Omental fat pad (tissue), 4 donors: ENCODE measurements around the gene DRP2. TPM values are rescaled to one million over a fixed set of nuclear protein-coding genes. Genes with fewer than 3 reads are reported as not detected.
"Not testable (repeated sequence)": the region's sequence is repeated elsewhere in the genome, so short reads cannot be mapped to it uniquely, and the experiment has no call there.

Experiments
- ATAC-seq: fragments of 150-250 bp; one replicate; pipeline ENCODE4 v1.9.1; 2016; ENCODE audit warnings: mild to moderate bottlenecking, moderate library complexity; ENCODE audit not compliant: low FRiP score
- DNase-seq: peaks from one replicate; pipeline ENCODE4 v3.0.0-alpha.2; 2019; ENCODE audit warnings: low spot score
- CTCF ChIP-seq, 3 donors: fragments of 450-650 bp; IDR thresholded peaks; one replicate each; pipeline ENCODE4 v1.5.1; 2016 to 2017; ENCODE audit warnings: antibody characterized with exemption in 3 of 3, mild to moderate bottlenecking in 3 of 3, moderate library complexity in 2 of 3
- total RNA-seq, 4 donors: library from RNA; depleted of rRNA; stranded (reverse); fragments of >200 nt; gene quantifications; one replicate each; pipeline ENCODE4 v1.1.0, GENCODE V29; 2016

DRP2 gene
- total RNA-seq, 4 donors from 2014 or later = under 0.01 to 0.31 (median 0.14) TPM

GRCh38 chrX:101263766-101264165, 44.2 kb downstream of the DRP2 start:
- no peak for ATAC-seq
- TF ChIP-seq CTCF (IDR thresholded peaks at IDR 0.05) = no peak
- no peak for DNase-seq

GRCh38 chrX:101265869-101266428, 46.4 kb downstream of the DRP2 start:
- ATAC-seq = no peak
- DNase-seq = no peak
- no peak for TF ChIP-seq CTCF (IDR thresholded peaks at IDR 0.05)

GRCh38 chrX:101274198-101274597, 54.6 kb downstream of the DRP2 start:
- DNase-seq = no peak
- ATAC-seq = no peak
- no peak for TF ChIP-seq CTCF (IDR thresholded peaks at IDR 0.05)

- TF ChIP-seq CTCF (IDR thresholded peaks at IDR 0.05) = no peak
- no peak for ATAC-seq
- no peak for DNase-seq
These were observed 56.7 kb downstream of the DRP2 start for GRCh38 chrX:101276238-101276637.

- DNase-seq = no peak
- no peak for ATAC-seq
- TF ChIP-seq CTCF (IDR thresholded peaks at IDR 0.05) = no peak
These were observed 67.8 kb downstream of the DRP2 start for GRCh38 chrX:101287402-101287801.

GRCh38 chrX:101290957-101291603, 71.5 kb downstream of the DRP2 start, which contains the start of gene TAF7L:
TAF7L (minus strand) TSS chrX:101291334; CDS start chrX:101287543, 3,791 bp downstream.
- no peak for TF ChIP-seq CTCF (IDR thresholded peaks at IDR 0.05)
- no peak for ATAC-seq
- no peak for DNase-seq

GRCh38 chrX:101295603-101296002, 76.0 kb downstream of the DRP2 start:
- not testable (repeated sequence) for DNase-seq, ATAC-seq
